Activated T-helper 9 cell treated with anti-CD3 and anti-CD28 coated beads, Interleukin-2, amount 50 U/mL, for 16 hours (primary cell): ENCODE measurements around the gene RASSF4.

ENCODE experiments used
- DNase-seq: peaks from one replicate; pipeline ENCODE4 v3.0.0-alpha.2; 2020; ENCODE audit warnings: low read depth

The RASSF4 gene

DNA sequence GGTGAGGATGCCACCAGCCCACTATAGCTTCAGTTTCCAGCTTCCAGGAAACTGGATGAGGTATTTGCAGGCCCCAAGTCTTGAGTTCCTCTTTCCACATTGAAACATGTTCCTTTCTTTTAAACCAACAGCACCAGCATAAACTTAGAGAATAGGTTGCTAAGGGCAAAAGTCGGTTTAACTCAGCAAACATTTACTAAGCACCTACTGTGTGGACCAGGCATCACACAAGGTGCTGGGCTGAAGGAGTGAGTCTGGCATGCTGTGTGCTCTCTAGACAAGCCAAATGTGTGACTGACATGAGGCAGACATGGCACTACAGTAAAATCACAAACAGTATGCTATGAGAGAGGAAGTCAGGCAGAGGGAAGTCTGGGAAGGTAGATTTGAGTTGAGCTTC is 11.0 kb upstream of the RASSF4 start:
- no peak for DNase-seq

DNA sequence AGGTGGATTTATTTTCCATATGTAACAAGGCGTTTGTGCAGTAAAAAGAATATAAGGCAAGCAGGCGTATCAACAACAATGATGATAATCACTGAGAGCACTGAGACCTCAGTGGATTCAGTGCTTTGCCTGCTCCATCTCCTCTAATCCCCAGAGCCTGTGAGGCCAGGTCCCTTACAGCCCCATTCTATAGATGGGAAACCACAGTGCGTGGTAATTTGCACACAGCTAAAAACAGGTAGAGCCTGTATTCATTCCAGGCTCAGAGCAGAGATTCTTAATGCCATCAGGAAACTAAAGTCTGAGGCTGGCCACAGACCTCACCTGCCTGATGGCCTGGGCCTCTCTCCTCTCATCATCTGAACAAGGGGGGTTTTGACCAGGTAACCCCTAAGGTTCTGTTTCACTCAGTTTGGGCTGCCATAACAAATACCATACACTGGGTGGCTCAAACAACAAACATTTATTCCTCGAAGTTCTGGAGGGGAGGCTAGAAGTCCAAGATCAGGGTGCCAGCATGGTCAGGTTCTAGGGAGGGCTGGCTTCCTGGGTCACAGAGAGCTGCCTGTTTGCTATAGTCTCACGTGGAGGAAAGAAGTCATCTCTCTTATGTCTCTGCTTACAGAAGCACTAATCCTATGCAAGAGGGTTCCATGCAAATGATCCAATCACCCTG is 10.3 kb upstream of the RASSF4 start:
- no peak for DNase-seq

DNA sequence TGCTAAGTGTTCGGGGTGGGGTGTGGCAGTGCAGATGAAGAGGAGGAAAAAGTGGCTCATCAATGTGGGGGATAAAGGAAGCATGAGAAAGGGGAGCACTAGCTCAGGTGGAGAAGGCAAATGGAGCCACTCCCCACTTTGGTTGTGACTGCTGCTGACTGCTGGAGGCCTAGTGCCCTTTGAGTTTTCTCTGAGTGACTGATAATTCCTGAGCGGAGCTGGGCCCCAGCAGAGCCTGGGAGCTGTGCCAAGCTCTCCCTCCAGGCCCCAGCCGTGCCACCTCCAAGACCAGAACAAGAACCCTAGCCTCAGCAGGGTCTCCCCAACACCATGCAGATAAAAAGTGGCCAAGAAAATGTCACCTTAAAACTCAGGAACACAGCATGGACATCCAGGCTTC is 9.7 kb upstream of the RASSF4 start:
- DNase-seq: no peak

DNA sequence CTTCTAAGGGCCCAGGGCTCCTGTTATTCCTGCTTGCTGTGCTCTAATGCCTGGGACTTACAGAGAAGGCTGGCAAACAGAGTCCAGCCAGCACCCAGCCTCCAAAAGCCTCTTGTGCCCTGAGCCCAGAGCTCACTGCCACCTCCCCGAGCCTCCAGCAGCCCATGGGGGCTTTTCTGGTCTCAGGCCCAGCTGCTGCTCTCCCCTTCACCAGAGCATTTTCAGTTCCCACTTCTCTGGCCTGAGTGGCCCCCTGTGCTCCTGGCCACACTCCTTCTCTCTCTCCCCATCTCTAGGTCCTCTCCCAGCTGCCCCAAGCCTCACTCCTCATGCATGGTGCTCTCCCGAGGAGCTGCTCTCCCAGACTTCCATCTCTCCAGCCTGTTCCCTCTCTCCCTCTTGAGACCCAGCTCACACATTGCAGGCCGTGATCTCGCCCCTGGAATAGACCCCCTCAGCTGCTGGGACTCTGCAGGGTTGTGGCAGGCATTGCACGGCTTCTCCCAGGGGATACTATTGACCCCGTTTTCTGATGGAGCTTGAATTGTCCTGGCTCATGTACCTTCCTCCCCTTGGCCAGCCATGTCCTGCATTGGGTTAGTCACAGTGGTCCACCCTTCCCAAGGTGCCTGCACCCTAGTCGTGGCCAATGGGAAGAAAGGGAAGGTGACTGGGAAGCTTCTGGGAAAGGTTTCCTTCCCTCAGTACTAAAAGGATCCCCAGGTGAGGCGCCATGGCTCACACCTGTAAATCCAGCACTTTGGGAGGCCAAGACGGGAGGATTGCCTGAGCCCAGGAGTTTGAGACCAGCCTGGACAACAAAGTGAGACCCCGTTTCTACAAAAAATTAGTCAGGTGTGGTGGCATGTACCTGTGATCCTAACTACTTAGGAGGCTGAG is 9.0 kb upstream of the RASSF4 start:
- no peak for DNase-seq

DNA sequence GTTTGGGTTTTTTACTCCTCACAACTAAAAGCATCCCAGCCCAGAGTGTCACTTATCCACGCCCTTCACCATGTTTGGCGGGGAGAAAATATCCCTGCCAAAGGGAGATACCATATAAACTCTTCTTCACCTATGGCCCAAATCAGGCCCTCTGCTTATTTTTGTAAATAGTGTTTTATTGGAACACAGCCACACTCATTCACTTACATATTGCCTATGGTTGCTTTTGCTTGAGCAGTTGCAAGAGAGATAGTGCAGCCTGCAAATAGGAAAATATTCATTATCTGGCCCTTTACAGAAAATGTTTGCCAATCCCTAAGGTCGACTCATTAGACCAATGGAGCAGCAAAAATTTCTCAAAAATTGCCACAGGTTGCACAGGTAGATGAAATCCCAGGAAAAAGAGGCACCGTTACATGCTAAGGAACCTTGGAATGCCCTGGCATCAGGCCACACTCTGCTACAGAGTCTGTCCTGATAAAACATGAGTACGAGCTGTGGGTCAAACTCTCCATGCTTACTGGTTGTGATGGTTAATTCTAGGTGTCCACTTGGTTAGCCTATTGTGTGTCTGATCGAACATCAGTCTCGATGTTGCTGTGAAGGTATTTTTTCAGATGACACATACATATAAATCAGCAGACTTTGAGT is 7.9 kb upstream of the RASSF4 start:
- DNase-seq: no peak

DNA sequence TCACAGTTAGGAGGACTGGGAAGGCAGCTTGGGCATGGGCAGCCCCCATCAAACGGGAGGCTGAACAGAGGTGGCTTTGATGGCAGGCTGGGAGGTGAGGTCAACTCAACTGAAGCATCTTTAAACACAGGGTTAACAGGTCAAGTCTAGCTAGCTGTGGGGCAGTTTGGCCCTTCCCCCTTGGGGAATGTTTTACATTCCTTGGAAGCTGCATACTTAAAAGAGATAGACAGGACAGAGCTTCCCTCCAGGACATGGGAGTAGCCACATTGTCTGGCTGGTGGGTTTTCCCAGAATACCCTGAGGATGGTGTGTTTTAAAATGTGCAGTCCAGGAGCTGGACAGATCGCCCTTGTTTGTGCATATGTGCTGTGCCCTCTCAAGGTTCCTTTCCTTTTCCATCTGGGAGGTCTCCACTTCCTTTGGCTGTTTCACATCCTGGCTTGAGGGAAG is 6.8 kb upstream of the RASSF4 start:
- no peak for DNase-seq

DNA sequence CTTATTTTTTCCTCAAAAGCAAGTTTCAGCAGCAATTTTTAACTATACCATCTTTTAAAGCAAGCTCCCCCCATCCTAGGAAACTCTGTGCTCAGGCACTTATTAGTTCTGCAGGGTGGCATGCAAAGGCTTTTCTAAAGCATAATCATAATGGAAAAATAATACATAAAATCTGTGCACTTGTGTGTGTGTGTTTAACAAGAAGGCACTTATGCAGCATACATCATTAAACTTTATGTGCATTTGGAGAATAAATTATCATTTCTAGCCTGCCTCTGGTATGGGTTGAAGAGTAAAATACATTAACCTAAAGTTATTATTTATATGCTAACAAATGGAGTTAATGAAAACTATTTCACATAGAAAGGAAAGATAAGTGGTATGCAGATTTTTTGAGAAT is 5.6 kb upstream of the RASSF4 start:
- no peak for DNase-seq

DNA sequence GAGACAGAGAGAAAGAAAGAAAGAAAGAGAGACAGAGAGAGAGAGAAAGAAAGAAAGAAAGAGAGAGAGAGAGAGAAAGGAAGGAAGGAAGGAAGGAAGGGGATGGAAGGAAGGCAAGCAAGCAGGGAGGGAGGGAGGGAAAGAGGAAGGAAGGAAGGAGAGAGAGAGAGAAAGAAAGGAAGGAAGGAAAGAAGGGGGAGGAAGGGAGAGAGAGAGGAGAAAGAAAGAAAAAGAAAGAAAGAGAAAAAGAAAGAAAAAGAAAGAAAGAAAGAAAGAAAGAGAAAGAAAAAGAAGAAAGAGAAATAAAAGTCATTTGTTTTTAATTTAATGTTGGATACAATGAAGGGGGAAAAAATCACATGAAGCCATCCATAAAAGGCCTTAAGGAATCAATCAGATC is 4.6 kb upstream of the RASSF4 start:
- no peak for DNase-seq

DNA sequence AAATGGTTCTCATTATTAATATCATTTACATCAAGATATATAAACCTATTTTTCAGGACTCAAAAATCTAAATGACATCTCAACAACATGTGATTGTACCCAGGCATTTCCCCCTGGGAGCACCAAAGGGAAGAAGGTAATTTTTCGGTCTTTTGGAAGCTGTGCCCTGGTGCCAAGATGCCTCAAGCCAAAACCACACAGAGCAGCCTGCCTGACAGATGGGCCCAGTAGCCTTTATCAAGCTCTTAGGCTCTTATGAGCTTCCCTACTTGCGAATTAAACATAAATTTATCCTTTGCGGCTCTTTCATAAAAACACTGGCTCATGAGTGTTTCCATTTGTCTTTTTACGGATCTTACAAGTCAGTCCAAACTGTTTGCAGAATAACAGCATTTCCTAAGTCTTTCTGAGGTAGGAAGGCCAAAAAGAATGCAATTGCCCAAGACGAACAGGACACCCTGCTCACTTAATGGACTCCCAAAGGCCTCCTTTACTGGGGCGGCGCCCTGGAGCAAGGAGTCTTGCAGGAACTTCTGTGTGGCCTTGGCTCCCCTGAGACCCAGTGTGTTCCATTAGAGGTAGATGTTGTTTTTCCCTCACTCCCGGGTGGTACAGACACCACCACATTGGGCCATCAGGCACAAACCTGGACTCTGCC is 4.1 kb upstream of the RASSF4 start:
- DNase-seq: no peak

DNA sequence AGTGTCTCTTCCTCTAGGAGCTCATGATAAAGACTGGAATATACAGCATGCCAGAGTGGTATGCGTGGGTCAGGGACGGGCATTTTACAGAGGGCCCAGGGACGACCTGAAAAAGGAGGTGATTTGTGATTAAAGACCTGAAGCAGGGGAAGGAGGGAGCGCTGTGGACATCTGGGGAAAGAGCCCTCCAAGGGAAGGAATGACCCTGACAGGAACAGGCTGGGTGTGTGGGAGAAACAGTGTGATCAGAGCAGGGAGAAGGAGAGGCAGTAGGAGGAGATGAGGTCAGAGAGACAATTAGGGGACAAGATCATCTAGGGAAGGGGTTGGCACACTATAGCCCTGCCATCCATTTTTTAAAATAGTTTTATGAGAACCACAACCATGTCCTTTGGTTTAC is 3.4 kb upstream of the RASSF4 start:
- no peak for DNase-seq

DNA sequence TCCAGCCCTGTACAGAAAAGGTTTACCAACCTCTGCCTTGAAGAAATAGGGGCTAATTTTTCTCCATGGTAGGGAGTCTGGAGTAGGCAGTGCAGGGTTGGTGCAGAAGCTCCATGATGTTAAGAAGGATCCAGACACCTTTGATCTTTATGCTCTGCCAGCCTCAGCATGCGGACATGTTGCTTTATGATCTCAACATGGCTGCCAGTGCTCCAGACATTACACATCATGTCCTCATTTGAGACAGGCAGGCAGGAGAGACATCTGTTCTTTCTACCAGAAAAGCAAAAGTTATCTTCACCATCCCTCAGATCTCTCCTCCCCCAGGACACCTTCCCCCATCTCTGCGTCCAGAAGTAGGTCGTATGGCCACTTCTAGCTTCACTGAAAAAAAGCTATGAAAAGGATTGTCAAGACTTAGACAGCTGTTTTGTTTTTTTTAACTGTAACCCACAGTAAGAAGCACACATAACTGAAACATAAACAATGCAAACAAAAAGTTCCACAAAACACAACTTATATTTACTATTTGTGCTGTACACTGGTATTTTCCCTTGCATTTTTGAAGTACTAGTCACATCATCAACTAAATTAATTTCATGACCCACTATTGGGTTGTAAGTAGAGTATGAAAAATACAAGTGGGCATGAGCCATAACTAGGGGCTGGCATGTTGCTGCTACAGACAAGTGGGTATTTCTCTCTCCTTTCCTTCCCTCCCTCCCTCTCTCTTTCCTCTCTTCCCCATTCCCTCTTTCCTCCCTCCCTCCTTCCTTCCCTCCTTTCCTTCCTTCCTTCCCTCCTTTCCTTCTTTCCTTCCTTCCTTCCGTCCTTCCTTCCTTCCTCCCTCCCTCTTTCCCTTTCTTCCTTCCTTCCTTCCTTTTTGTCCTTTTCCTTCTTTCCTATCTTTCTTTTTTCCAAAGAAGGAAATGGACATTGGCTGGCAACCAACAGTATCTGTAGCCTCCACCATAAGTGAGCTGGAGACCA is 2.6 kb upstream of the RASSF4 start:
- DNase-seq: no peak

DNA sequence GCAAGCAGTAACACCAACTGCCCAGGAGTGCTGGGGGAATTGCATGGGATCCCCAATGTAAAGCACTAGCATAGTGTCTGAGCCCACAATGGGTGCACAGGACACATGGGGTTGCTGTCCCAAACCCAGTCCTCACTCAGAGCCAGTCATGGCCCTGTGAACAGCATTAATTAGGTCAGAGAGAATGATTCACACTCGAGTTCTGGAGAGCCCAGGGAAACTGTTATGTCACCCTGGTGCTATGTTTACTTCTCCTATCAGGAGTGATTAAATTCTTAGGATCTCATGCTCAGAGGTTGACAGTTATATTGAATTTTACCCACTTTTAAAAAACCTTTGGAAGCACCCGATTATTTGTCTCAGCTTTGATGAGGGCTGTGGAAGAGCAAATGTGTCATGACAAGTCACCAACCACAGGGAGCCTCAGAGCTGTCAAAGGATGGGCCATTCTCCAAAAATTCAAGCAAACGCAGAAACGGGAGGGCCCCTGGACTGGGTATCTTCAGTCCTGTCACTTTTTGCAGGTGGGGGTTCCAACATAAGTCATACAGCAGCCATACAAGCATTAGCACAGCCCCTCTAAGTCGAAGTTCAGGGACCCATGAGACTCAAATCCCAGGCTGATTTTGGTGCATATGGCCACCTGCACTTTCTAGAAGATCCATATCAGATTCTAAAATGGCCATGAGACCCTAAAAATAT is 1.3 kb upstream of the RASSF4 start:
- DNase-seq: no peak

DNA sequence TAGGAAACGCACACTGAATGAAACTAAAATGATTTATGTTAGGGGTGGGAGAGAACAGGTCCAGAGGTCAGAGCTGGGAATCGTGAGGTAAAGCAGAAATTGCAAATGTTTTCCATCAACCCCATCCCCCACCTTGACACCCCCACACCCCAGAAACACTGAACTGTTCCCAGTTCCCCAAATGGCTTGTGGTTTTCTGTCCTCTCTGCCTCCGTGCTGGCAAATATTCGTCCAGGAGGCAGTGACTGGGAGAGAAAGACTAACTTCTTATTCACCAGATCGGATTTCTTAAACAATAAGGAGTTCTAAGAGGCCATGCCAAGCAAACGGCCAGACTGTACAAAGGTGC is 730 bp upstream of the RASSF4 start:
- no peak for DNase-seq

DNA sequence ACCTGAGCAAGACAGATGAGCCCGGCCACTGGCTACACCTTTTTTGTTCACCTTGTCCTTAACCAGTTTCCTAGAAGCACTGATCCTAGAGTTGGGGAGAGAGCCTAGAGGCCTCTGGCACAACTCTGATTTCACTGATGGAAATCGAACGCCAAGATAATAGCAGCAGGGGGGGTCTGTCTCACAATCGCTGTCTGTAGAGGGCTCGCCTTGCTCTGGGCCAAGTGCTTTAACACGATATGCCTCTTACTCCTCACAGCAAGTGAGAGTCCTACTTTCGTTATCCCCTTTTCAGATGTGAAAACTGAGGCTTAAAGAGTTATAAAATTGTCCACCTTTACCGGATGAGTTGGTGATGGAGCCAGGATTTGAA is 472 bp downstream of the RASSF4 start:
- no peak for DNase-seq

DNA sequence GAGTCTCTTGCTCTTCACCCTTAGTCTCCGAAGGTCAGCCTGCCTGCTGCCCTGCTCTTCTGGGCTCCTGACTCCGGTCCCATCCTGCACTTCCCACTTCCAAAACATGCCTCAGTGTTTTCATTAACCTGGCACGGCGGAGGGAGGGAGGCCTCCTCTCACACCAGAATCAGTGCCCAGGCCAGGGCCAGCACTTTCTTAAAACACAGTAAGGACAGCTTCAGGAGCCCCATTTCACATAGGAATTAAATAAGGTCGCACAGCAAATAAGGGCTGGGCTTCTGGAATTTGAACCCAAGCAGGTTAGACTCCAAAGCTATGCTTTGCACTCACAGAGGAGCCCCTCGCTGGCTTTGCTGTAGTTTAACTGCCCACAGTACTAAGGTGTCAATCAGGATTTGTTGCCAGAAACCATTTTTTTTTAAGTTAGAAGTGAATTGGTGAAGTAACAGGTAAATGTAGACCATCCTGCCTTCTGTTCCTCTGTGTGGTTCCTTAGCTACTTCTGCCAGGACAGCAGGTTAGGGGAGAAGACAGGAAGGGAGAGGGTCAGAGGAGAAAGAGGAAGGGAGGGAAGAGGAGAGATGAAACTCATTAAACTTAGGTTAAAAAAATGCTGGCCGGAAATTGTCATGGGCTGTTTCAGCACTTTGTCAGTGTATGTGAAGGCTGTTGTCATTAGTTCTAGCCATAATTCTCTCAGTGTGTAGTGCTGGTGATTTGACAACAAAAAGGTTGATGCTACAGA is 1.1 kb downstream of the RASSF4 start:
- no peak for DNase-seq

DNA sequence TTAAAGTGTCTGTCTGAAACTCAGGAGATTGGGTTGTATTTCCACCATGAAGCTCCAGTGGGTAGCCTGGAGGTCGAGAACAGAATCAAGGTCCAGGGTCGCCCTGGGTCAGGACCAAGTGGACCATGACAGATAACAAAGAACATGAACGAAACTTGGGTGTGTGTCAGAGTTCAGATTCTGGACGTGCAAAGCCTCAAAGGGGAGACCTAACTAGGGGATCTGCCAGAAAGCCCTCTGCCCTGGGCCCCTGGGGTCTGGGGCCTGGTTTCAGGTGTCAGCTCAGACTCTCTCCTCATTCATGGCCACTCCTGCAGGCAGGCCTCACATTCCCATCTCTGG is 1.6 kb downstream of the RASSF4 start:
- DNase-seq: no peak

DNA sequence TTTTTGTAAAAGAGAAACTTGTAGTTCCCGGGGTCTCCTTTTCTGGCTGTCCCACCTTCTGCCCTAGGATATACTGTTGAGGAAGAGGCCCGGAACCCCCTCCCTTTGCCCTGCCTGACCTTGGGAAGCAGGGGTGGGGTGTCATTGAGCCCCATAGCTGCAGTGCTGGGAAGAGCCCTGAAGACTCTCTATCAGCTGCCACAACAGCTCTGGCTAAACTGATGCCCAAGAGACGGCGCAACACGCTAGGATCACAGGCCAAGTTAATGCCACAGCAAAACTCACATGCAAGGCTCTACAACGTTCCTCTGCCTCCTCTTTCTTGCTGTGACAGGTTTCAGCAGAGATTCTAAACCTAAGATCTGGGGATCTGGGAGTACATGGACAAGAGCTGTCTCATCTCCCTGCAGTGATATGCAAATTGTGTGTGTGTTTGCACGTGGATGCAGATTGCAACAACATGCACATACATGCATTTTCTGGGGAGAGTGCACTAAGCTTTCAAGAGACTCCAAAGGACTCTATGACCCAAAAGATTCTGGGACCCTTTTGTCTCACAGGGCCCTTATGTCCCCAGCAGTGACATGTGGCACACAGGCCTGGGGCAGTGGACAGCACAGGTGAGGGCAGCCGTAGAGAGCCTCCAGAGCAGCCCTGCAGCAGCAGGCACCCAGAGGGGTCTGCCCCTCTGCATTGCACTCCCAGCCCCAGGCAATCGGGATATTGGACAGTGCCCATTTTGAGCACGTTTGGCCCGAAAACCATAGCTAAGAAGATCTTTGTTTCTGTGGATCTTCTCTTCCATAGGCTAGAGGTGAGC is 2.5 kb downstream of the RASSF4 start:
- DNase-seq: no peak

DNA sequence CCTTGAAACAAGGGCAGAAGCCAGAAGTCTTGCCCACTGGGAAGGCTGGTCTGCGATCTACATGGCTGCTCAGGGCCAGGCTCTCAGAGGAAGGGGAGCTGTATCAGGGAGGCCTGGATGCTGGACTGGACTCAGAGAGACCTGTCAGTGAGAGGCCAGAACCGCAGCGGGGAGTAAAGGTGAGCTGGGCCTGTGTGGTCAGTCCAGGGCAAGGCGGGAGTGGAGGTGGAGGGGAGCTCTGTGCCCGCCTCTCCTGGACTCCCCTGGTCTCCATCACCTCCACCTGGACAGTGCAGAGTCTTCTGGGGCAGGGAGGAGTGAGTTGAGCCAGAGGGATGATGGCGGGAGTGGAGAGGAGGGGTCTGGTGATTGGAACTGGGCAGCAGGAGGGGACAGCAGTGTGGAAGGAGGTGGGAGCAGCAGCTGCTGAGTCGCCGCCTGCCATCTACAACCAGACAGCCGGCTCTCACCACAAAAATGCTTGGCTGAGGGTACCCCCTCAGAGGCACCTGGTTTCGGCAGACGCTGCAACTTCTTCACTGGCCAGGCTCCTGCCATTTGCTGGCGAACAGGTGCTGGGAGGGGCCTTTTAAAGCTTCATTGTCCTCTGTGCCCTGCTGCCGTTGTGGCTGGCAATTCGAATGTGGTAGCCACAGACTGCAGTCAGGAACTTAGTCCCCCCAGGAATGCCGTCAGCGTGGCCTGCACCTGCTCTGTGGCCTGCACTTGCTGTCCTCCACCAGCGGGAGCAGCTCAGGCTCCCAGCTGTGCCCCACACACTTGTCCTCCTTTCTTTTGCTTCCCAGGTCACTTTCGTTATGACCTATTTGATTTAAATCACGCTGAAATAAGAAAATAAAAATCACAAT is 3.5 kb downstream of the RASSF4 start:
- DNase-seq: no peak
